ENCODE results near the gene TIAM1.

Gene TIAM1

DNA sequence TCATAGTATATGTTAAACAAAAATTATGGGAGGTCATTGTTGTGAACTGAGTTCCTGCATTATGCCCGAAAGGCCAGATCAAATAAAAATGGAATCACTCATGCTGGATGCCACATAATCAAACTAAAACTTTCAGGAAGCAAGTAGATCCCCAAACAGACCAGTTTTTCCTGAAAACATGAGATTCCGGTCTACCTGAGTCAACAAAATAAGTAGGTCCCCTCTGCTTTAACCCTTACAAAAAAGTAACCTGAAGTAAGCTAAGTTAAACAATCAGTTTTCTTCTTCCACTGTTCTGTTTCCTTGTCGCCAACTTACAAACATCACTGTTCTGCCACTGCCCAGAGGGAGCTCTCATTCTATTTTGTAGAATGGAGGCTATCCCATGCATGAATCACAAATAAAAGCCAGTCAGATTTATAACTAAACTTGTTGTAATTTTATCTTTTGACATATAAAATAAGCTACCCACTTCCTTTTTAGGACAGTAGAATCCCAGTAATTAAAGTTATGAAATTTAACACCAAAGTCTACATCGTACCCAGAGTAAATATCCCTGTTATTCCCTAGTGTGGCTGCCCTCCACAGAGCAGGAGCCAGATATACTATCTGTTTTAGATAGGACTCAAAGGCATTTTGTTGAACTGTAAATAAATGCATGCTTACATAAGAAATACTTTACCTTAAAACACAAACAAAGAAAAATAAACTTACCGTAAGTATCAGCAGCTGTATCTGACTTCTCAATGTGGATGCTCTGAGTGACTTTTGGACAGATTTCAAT lies 149.4 kb downstream of the TIAM1 start:
- DNase-seq (ENCODE audit: low read depth), result no peak
- H3K4me3 ChIP-seq (ENCODE audit: low read depth, low read length), result no peak overlapping the region
- TF ChIP-seq, protein P1, sequence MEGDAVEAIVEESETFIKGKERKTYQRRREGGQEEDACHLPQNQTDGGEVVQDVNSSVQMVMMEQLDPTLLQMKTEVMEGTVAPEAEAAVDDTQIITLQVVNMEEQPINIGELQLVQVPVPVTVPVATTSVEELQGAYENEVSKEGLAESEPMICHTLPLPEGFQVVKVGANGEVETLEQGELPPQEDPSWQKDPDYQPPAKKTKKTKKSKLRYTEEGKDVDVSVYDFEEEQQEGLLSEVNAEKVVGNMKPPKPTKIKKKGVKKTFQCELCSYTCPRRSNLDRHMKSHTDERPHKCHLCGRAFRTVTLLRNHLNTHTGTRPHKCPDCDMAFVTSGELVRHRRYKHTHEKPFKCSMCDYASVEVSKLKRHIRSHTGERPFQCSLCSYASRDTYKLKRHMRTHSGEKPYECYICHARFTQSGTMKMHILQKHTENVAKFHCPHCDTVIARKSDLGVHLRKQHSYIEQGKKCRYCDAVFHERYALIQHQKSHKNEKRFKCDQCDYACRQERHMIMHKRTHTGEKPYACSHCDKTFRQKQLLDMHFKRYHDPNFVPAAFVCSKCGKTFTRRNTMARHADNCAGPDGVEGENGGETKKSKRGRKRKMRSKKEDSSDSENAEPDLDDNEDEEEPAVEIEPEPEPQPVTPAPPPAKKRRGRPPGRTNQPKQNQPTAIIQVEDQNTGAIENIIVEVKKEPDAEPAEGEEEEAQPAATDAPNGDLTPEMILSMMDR (IDR thresholded peaks at IDR 0.05; ENCODE audit: low read depth, low read length, missing control alignments), result no peak

DNA sequence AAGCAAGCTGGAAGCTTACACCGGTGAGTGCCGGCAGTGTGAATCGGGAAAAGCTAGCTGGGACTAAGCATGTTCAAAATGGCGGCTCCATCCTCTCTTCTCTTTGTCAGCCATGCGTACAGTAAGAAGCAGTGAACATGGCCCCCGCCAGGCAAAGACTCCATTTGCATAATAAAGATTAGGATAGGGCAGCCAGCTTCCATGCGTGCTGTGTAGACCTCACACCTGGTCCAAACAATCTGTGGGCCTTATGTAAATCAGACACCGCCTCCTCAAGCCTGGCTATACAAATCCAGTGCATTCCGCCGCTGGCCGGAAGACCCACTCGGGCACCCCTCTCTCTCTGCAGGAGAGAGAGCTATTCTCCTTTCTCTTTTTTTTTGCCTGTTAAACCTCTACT lies 150.3 kb downstream of the TIAM1 start:
- no peak overlapping the region for H3K4me3 ChIP-seq (ENCODE audit: low read depth, low read length)
- no peak for DNase-seq (ENCODE audit: low read depth)
- TF ChIP-seq, protein P1 (IDR thresholded peaks at IDR 0.05; ENCODE audit: low read depth, low read length, missing control alignments), result no peak

DNA sequence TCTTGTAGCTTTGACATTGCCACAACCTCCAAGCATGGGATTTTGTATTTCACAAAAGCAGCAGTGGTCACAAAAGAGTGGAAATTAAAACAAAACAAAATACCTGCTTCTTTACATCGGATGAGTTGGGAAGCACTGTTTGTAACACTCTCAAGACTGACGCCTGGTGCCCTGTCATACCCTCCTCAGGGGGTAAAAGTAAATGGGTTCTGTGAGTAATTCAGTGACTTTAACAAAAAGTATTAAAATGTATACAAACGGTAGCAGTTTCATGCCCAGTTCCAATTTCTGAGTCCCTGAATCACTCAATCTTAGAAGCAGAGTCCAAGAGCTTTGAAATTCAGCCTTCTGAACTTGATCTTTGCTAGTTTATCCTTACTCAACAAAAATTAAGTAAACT lies 152.5 kb downstream of the TIAM1 start:
- no peak for DNase-seq (ENCODE audit: low read depth)
- TF ChIP-seq, protein P1 (IDR thresholded peaks at IDR 0.05; ENCODE audit: low read depth, low read length, missing control alignments), result no peak
- no peak overlapping the region for H3K4me3 ChIP-seq (ENCODE audit: low read depth, low read length)

DNA sequence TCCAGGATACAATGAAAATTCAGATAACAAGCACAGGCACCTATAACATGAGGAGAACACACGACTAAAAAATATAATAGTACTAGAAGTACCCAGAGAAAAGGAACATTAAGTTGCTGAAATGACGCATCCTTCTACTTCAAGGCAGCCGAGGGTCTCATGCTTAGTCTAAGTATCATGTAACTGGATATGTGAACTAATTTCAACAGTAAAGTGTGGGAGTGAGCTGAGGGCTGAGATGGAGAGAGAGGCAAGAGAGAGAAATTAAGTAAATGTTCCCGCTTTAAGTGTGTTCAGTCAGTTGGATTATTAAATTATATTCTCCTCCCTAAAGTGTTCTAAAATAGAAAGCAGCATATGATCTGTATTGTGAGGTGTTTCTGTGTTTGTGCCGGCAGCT lies 153.5 kb downstream of the TIAM1 start:
- no peak overlapping the region for H3K4me3 ChIP-seq (ENCODE audit: low read depth, low read length)
- no peak for DNase-seq (ENCODE audit: low read depth)
- TF ChIP-seq, protein P1 (IDR thresholded peaks at IDR 0.05; ENCODE audit: low read depth, low read length, missing control alignments), result no peak

DNA sequence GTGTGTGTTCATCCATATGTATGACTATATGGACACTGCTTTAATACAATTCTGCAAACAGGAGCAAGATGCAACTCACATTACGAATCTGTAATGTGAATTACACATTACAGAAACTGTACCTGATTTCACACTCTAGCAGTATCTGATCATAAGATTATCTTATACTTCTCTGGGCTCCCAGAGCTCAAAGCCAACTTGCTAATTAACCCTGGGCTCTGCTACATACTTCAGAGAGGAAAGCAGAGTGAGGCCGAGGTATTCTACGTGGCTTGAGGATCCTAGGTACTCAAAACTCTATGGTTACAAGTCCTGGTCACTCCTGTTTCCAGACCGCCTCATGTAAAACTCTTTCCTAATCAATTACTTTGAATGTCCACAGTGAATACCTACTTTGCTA lies 156.6 kb downstream of the TIAM1 start:
- DNase-seq (ENCODE audit: low read depth), result no peak
- TF ChIP-seq, protein P1 (IDR thresholded peaks at IDR 0.05; ENCODE audit: low read depth, low read length, missing control alignments), result no peak
- H3K4me3 ChIP-seq (ENCODE audit: low read depth, low read length), result no peak overlapping the region

DNA sequence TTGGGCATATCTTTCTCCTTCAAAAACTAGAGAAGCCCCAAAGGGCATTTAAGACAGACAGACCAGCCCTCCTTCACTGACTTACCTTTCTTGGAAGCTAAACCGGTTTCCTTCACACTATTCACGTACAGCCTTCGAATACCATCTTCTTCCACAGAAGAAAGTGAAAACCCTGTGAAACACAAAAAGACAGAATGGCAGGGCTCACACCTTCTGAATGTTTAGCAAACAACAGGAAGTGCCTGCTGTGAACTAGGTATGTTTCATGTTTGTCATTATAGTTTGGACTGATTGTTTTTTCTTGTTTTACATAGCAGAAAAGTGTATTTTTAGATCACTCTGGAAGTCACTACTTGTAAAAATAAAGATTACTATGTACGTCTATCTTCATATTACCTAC lies 157.1 kb downstream of the TIAM1 start:
- no peak for DNase-seq (ENCODE audit: low read depth)
- TF ChIP-seq, protein P1 (IDR thresholded peaks at IDR 0.05; ENCODE audit: low read depth, low read length, missing control alignments), result no peak
- H3K4me3 ChIP-seq (ENCODE audit: low read depth, low read length), result no peak overlapping the region

DNA sequence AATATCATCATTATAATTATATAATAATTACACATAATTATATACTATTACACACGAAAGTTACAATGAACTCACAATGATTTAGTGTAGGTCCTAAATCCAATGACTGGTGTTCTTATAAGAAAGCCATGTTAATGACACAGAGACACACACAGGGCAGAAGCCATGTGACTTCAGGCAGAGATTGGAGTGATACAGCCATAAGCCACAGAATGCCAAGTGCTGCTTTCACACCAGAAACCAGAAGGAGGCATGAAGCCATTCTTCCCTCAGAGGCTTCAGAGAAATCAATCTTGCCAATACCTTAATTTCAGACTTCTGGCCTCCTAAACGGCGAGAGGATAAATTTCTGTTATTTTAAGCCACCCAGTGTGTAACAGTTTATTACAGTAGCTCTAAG lies 158.4 kb downstream of the TIAM1 start:
- TF ChIP-seq, protein P1 (IDR thresholded peaks at IDR 0.05; ENCODE audit: low read depth, low read length, missing control alignments), result no peak
- no peak for DNase-seq (ENCODE audit: low read depth)
- H3K4me3 ChIP-seq (ENCODE audit: low read depth, low read length), result no peak overlapping the region

Measured in GM12864 (cell line).